GM19099 (cell line): ENCODE data around the gene KREMEN1.

Source experiments
- POLR2A ChIP-seq: IDR thresholded peaks from 3 replicates; pipeline ENCODE4 v1.6.1; 2011; ENCODE audit warnings: low read depth; ENCODE audit not compliant: insufficient read length; ENCODE audit errors: extremely low read depth

KREMEN1 gene

DNA sequence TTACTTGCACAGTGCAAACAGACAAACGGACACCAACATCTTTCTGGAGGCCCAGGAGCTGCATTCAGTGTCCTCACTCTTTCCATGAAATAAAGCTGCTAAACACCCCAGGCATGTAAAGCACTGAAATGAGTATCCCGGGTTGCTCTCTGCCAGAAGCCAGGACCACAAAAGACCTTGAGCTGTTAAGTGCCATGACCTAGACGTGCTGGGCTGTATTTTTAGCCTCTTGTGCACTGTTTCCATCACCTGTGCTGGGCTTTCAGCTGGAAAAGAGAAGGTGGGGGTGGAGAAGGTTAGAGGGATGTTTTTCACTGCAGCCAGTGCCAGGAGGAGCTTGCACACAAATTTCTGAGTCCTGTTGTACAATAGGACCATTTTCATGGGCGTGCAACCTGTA lies 3.4 kb upstream of the KREMEN1 start:
- no peak for TF ChIP-seq POLR2A

DNA sequence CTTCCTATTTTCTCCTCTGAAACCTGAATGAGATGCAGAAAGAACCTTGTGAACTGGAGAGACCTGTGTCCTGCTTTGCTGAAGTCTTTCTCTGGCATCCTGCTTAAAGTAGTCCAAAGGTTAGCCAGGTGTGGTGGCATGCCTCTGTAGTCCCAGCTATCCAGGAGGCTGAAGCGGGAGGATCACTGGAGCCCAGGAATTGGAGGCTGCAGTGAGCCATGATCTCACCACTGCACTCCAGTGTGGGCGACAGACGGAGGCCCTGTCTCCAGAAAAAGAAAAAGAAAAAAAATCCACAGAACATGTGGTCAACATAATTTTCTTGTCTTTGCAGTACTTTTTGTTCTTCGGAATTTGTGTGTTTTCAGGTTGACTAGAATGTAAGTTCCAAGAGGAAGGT lies 2.3 kb upstream of the KREMEN1 start:
- no peak for TF ChIP-seq POLR2A

DNA sequence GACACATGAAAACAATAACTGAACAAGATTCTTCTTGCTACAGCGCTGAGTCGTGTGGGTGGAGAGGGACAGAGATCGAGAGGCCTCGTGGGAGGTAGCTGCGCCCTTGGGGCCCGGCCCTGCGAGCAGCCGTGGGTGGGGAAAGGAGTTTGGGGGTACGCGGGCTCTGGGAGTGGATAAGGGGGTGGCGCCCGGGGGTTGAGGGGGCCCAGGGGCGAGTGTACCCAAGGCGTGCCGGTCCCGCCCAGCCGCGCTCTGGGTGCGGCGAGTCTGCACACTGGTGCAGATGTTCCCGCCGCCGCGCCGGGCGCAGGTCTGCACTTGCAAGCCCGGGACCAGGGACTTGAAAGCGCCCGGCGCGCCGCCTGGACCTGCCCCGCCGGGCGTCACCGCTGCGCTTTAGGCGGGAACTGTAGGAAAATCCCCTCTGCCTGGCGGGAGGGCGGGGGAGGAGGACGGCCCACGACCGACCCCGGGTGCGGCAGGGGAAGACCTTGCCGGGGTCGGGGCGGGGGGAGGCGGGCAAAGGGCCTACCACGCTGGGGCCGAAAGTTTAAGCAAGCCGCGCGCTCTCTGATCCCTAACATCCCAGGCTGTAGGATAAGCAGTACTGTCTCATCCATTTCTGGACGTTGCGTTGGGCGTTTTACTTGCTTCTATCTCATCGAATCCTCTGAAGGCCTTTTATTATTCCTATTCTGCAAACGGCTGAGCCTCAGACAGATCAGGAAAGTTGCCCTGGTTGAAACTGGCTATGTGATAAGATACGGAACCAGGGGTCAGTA lies 1.4 kb upstream of the KREMEN1 start:
- TF ChIP-seq POLR2A = peak; percentile 32

DNA sequence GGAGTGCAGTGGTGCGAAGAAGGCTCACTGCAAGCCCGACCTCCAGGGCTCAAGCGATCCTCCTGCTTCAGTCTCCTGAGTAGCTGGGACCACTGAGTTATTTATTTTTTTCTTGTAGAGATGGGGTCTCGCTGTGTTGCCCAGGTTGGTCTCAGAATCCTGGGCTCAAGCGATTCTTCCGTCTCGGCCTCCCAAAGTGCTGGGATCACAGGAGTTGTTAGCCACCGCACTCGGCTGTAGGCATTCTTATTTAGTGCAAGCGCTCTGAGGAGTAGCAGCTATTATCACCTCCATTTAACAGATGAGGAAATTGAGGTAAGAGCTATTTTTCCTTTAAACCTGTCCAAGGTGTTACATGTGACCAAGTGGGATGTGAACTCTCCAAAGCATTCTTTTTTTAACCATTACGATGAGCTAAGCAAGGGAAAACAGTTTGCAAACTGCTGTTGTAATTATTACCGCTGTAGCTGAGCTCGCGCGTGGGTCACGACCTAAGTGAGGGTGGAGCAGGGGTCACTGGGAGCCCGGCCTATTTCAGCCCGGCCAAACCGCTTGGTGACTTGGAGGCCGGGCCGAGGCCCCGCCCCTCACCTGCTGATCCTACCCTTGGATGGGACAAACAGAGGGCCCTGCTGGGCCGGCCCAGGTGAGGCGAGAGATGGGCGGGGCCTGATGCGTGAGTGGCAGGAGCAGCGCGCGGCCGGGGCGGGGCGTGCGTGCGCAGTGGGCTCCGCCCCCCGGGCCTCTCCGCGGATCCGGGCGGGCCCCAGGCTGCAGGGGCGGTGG lies 449 bp upstream of the KREMEN1 start:
- TF ChIP-seq POLR2A = no peak

DNA sequence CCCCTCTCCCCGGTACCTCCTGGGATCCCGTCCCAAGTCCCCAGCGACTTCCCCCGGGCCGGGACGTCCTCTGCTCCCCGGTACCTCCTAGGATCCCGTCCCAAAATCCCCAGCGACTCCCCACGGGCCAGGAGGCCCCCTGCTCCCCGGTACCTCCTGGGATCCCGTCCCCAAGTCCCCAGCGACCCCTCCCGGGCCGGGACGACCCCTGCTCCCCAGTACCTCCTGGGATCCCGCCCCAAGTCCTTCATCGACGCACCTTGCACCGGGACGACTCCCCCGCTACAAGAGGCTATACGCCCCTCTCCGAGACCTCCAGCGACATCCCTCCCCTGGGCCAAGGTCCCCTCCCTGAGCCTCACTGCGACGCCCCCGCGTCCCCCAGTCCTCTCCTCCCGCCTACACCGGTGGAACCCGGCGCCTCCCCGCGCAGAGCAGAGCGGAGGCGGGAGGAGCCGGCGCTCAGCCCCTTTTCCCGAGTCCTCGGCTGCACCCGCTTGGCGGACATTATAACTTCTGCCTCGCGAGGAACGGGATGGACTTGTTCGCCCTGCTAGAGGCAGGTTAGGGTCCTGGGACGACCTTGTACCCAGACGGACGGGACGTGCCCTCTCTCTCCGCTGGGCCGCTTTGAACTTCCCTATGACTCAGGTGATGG lies 912 bp downstream of the KREMEN1 start:
- TF ChIP-seq POLR2A = no peak

DNA sequence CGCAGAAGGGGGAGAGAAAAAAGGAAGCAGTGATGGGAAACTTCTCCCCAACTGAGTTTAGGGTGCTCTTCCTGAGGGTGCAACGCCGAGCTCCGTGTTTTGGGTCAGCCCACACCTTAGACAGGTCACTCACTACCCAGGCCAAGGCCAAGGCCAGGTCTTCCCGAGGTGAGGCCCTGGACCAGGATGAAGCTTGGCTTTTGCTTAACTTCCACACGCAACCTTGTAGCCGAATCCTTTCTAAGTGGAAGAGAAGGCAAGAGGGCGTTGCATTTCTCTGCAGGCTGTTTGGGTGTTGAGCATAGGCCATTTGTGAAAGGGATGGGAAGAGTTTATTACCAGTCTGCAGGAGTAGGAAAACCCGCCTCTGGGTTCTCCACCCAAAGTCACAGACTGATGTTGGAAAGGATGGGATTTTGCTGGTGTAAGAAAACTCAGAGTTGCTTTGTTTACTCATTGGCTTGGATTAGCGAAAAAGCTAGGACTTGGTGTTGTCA lies 1.5 kb downstream of the KREMEN1 start:
- no peak for TF ChIP-seq POLR2A

DNA sequence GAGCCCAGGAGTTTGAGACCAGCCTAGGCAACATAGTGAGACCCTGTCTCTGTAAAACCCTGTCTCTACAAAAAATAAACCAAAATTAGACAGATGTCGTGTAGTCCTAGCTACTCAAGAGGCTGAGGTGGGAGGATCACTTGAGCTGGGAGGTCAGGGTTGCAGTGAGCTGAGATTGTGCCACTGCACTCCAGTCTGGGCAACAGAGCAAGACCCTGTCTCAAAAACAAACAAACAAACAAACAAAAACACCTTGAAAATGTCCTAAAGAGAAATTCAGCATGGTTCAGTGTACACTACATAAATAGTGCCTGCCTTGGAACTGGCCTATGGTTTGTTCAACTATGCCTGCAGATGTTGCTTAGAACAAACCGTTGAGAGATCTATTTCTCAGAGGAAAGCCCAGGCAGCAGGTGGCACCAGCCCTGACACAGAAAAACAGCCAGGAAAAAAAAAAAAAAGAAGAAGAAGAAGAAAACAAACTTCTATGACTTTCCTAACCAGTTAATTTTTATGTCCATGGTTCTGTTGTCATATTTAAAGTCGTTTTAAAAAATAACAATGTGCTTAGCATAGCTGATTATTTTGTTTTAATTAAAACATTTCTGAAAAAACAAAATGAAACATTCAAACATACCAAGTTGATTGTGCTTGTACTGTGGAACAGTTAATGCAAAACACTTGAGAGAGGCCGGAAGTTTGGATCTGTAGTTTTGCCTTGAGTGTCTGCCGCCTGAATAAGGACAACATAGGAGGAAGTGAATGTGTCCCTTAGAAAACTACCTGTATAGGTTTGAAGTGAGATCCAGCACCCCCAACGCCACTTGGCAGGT lies 5.4 kb downstream of the KREMEN1 start:
- no peak for TF ChIP-seq POLR2A

DNA sequence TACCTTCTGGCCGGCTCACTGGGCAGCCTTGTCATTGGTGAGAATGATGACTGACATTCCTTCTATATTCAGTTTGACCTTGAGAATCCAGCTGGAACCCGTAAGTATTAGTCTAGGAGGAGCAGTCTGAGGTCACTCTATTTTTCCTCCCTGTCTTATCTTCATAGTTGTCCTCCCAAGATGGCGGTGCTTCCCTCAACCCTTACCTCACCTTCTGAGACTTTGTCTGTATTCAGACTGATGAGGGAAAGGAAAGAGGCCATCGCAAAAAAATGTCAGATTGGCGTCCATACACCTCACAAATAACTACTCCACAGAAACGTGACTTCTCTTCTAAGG lies 6.0 kb downstream of the KREMEN1 start:
- TF ChIP-seq POLR2A = no peak

DNA sequence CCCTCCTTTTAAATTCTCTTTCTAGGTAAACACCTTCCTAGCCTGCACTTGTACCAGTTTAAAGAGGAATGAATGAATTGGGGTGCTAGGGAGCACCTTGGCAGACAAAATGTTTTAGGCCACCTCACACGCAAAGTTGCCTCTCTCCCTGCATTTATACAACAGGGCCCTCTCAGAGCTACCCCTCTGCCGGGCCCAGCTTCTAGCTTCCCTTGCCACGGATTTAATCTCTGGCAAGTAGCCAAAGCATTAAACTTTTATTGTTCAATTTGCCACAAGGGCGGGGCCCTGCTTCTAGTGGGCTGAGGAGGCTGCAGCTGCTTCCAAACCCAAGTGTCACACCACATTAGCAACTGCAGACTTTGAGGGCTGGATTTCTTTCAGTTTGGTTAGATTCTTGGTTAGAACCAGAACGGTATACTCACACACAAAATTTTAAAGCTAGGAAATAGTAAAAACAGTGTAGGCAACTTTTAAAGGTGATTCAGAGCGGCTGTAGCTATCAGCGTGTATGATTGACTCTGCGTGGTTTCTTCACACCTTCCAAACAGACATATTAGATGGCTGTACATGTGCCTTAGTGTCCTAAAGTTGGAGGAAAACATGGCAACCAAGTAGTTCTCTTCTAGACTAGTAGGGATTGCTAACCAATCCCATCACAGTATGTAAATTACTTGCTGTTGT lies 6.5 kb downstream of the KREMEN1 start:
- no peak for TF ChIP-seq POLR2A

DNA sequence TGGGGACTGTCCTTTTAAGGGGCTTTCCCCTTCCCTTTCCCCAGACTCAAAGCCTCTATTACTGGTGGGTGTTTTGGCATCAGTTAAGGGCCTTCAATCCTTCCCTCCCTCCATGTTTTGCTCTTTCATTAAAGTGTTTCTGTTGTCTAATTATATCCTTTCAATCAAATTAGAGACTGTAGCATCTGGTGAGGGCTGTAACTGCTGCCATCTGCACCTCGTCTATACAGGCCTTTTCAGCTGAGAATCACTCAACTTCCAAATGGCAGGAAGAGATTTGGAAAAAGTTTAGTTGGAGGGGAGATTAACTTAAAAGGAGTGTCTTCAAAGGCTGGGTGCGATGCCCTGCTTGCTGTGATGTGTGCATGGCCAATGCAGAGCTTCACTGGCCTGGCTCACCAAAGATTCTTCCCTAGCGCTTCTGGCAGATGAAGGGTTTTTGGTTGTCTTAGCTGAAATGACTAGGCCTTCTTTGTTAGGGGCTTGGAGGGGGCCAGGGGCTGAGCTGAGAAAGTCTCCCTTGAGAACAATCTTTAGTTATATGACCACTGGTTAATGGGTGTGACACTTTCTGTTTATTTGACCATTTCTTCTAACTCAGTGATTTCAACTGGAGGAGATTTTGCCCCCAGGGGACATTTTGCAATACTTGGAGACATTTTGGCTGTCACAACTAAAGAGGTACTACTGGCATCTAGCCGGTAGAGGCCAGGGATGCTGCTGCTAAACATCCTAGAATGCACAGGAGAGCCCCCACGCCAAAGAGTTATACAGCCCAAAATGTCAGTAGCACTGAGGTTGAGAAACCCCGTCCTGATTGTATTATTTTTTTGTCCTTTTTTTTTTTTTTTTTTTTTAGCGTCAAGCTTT lies 7.5 kb downstream of the KREMEN1 start:
- no peak for TF ChIP-seq POLR2A

DNA sequence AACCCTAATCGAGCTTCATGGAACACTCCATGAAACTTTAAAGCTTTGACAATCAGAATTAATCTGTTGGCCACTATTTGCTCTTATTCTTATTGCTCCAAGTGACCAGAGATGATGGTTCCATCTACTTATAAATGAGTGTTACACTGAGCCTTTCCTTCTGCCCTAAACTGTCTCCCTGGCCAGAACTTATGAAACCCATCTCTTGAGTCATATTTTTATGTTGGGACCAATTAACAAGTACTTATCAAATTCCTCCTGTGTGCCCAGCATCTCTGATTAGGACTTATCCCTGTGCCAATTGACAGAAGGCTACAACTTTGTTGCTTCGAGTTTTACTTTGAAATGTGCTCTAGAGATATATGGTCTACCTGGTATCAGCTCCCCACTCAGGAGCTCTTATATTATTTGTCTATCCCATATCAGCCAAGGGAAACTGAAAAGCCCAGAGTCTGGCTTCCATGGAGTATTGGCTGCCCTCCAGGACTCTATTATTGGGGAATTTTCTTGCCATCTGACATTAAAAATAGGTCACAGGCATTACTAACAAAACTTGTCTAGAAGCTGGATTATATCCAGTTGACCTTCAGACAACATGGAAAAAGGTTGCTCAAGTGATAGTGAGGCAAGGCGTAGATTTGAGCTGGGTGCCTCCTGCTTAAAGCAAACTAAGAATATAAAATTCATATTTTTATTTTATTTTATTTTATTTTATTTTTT lies 8.8 kb downstream of the KREMEN1 start:
- TF ChIP-seq POLR2A = no peak

DNA sequence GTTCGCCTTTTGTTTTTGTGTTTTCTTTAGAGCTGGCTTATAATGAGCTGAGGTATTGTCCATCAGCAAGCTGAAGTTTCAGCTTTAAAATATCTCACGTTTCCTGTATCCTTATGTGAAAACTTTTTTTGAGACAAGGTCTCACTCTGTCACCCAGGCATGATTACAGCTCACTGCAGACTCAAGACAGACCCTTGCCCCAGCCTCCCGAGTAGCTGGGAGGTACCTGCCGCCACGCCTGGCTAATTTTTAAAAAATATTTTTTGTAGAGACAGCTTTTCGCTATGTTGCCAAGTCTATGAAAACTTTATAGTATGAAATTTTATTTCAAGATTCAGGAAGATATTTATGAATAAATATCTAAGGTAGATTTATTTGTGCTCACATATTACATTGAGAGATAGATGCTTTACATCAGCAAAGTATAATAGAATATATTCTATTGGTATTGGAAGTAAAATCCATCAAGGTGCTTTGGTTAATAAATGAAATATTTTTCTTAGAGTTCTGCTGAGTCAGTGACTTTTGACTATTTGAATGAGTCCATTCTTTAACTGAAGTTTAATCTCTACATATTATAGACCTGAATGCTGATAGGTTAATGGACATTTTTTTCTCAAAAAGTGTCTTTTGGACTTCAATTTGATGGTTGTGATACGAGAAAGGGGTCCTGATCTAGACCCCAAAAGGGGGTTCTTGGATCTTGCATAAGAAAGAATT lies 10.2 kb downstream of the KREMEN1 start:
- TF ChIP-seq POLR2A = no peak

DNA sequence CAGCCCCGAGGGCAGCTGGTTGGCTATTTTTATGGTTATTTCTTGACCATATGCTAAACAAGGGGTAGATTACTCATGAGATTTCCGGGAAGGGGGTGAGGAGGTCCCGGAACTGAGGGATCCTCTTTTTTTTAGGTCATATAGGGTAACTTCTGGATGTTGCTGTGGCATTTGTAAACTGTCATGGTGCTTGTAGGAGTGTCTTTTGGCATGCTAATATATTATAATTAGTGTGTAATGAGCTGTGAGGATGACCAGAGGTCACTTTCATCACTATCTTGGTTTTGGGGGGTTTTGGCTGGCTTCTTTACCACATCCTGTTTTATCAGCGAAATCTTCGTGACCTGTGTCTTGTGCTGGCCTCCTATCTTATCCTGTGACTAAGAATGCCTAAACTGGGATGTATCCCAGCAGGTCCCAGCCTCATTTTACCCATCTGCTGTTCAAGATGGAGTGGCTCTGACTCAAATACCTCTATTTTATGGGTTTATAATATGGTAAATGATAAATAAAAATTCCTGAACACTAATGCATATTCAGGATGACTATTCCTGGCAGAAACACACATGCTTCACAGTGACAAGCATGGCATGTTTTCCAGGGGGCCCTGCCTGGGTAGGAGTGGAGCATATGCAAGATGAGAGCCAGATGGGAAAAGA lies 11.2 kb downstream of the KREMEN1 start:
- no peak for TF ChIP-seq POLR2A
